IPS-18a (cell line): ENCODE results near the gene SCYL2.
"Not testable (repeated sequence)": the region's sequence is repeated elsewhere in the genome, so short reads cannot be mapped to it uniquely, and the experiment has no call there.

Source experiments
- H3K27ac ChIP-seq: one replicate; pipeline ENCODE4 v1.5.1; 2013; ENCODE audit warnings: low read length
- H3K27me3 ChIP-seq: one replicate; pipeline ENCODE4 v1.6.1; 2013; ENCODE audit warnings: mild to moderate bottlenecking, low read length; ENCODE audit not compliant: control insufficient read depth, insufficient read depth
- H3K36me3 ChIP-seq: one replicate; pipeline ENCODE4 v1.6.1; 2013; ENCODE audit warnings: low read depth, low read length; ENCODE audit not compliant: control insufficient read depth
- H3K4me1 ChIP-seq: one replicate; pipeline ENCODE4 v1.6.1; 2013; ENCODE audit warnings: low read depth, low read length; ENCODE audit not compliant: control insufficient read depth
- H3K4me3 ChIP-seq: one replicate; pipeline ENCODE4 v1.5.1; 2013; ENCODE audit warnings: low read length
- H3K9ac ChIP-seq: one replicate; pipeline ENCODE4 v1.6.1; 2013; ENCODE audit warnings: mild to moderate bottlenecking, low read length, moderate library complexity
- H3K9me3 ChIP-seq: one replicate; pipeline ENCODE4 v1.6.1; 2013; ENCODE audit warnings: low read depth, low read length; ENCODE audit not compliant: control insufficient read depth

SCYL2 gene

DNA sequence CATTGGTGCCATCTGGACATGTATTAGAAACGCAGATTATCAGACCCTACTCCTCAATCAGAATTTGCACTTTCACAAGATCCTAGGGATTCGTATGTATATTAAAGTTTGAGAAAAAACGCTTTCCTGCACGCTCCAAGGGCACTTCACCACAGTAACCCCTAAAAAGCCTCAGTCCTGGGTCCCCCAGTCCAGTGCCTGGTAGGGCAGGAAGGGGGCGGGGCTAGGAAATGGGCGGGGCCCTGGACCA is 467 bp upstream of the SCYL2 start:
- no peaks in the 10 kb centered on the region for H3K36me3 ChIP-seq
- peak overlapping the region; percentile 84 for H3K9ac ChIP-seq
- no peaks in the 10 kb centered on the region for H3K27me3 ChIP-seq
- H3K9me3 ChIP-seq: no peaks in the 10 kb centered on the region
- H3K4me1 ChIP-seq: peaks cover 14% of the 10 kb centered on the region
- peak overlapping the region; percentile 72 for H3K4me3 ChIP-seq
- H3K27ac ChIP-seq: peak overlapping the region; percentile 78

GRCh38 chr12:100267603-100268281 is 765 bp downstream of the SCYL2 start:
- Histone ChIP-seq H3K27me3 (no peaks in the 10 kb centered on the region), H3K9me3 (no peaks in the 10 kb centered on the region), H3K9ac (peak overlapping the region; percentile 84), H3K36me3 (no peaks in the 10 kb centered on the region), H3K4me3 (peak overlapping the region; percentile 72), H3K27ac (no peak overlapping the region), H3K4me1 (peaks cover 14% of the 10 kb centered on the region)

- Histone ChIP-seq H3K27ac (no peak overlapping the region), H3K4me1 (peaks cover 14% of the 10 kb centered on the region), H3K4me3 (peak overlapping the region; percentile 72), H3K27me3 (no peaks in the 10 kb centered on the region), H3K9me3 (no peaks in the 10 kb centered on the region), H3K9ac (no peak overlapping the region), H3K36me3 (no peaks in the 10 kb centered on the region)
These were observed 2.0 kb downstream of the SCYL2 start for GRCh38 chr12:100268835-100269564.

- H3K4me1 ChIP-seq: peaks cover 2% of the 10 kb centered on the region
- no peaks in the 10 kb centered on the region for H3K27me3 ChIP-seq
- no peak overlapping the region for H3K27ac ChIP-seq
- H3K36me3 ChIP-seq: no peaks in the 10 kb centered on the region
- H3K4me3 ChIP-seq: no peak overlapping the region
- no peaks in the 10 kb centered on the region for H3K9me3 ChIP-seq
- no peak overlapping the region for H3K9ac ChIP-seq
These were observed 6.8 kb downstream of the SCYL2 start for GRCh38 chr12:100273782-100274181.

- Histone ChIP-seq H3K27ac (no peak overlapping the region), H3K9me3 (no peaks in the 10 kb centered on the region), H3K9ac (no peak overlapping the region), H3K36me3 (no peaks in the 10 kb centered on the region), H3K4me1 (peaks cover 5% of the 10 kb centered on the region), H3K27me3 (no peaks in the 10 kb centered on the region), H3K4me3 (no peak overlapping the region)
These were observed 7.3 kb downstream of the SCYL2 start for GRCh38 chr12:100274291-100274690.

DNA sequence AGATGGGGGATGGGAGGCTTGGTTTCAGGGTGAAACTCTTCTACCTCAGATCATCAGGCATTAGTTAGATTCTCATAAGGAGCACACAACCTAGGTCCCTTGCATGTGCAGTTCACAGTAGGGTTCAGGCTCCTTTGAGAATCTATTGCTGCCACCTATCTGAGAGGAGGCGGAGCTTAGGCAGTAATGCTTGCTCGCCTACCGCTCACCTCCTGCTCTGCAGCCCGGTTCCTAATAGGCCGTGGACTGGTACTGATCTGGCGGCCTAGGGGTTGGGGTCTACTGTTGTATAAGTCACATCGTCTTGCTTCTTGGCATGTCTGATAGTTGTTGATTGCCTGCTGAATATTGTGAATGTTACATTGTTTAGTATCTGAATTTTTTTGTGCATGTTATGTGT is 12.2 kb downstream of the SCYL2 start:
- H3K9ac ChIP-seq: no peak overlapping the region
- H3K27me3 ChIP-seq: no peaks in the 10 kb centered on the region
- no peaks in the 10 kb centered on the region for H3K9me3 ChIP-seq
- no peak overlapping the region for H3K27ac ChIP-seq
- H3K4me1 ChIP-seq: peaks cover 11% of the 10 kb centered on the region
- no peak overlapping the region for H3K4me3 ChIP-seq
- H3K36me3 ChIP-seq: peaks cover 10% of the 10 kb centered on the region

DNA sequence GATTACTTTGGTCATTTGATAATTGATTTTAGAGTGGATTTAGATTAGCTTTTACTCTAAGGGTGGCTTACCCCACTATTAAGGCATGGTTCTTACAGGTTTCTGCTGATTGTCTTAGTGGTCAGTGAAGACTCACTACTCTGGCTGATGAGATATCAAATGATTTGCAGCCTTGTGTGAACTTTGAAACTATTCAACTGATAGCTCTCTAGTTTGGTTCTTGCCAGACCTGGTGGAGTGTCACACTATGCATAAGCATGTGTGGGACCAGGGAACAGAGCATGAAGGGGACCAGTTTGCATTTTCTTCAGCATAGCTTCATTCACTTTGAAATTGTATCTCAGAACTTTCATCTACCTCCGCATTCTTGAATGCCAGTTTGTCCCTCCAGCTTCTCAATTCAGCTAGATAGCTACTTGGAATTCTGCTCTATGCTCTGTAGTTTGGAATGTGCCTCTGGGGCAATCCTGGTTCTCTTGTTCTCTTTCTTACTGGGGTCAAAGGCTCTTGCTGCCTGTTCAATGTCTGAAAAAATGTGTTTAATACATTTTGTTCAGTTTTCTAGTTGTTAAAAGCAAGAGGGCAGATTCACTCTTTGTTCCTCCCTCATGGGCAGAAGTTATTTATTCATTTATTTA is 12.7 kb downstream of the SCYL2 start:
- Histone ChIP-seq H3K27ac (no peak overlapping the region), H3K9ac (no peak overlapping the region), H3K4me3 (no peak overlapping the region), H3K9me3 (no peaks in the 10 kb centered on the region), H3K36me3 (peaks cover 10% of the 10 kb centered on the region), H3K4me1 (peaks cover 11% of the 10 kb centered on the region), H3K27me3 (no peaks in the 10 kb centered on the region)

DNA sequence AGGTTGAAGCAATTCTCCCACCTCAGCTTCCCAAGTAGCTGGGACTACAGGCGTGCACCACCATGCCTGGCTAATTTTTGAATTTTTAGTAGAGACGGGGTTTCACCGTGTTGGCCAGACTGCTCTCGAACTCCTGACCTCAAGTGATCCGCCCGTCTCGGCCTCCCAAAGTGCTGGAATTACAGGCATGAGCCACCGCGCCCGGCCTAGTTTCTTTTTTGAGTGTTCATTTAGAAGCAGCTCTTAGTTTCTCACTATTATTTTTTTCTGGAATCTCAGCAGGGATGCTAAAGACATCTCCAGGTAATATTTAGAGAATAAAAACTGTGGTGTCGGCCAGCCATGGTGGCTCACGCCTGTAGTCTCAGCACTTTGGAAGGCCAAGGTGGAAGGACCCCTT is 17.6 kb downstream of the SCYL2 start:
- H3K27me3 ChIP-seq, H3K9ac ChIP-seq, H3K9me3 ChIP-seq, H3K27ac ChIP-seq, H3K4me3 ChIP-seq, H3K4me1 ChIP-seq, H3K36me3 ChIP-seq: not testable (repeated sequence)

GRCh38 chr12:100289038-100289437 is 22.1 kb downstream of the SCYL2 start:
- no peaks in the 10 kb centered on the region for H3K9me3 ChIP-seq
- no peaks in the 10 kb centered on the region for H3K4me1 ChIP-seq
- H3K4me3 ChIP-seq: no peak overlapping the region

GRCh38 chr12:100290016-100290415 is 23.0 kb downstream of the SCYL2 start:
- Histone ChIP-seq H3K27ac (no peak overlapping the region), H3K36me3 (no peaks in the 10 kb centered on the region), H3K4me1 (no peaks in the 10 kb centered on the region), H3K9me3 (no peaks in the 10 kb centered on the region), H3K27me3 (no peaks in the 10 kb centered on the region), H3K4me3 (no peak overlapping the region), H3K9ac (no peak overlapping the region)

More at GRCh38 chr12:100289038-100289437, 22.1 kb downstream of the SCYL2 start:
- no peaks in the 10 kb centered on the region for H3K36me3 ChIP-seq
- no peaks in the 10 kb centered on the region for H3K27me3 ChIP-seq
- no peak overlapping the region for H3K27ac ChIP-seq
- no peak overlapping the region for H3K9ac ChIP-seq

- Histone ChIP-seq H3K4me1 (no peaks in the 10 kb centered on the region), H3K9ac (no peak overlapping the region), H3K36me3 (no peaks in the 10 kb centered on the region), H3K27ac (no peak overlapping the region), H3K4me3 (no peak overlapping the region), H3K27me3 (no peaks in the 10 kb centered on the region), H3K9me3 (no peaks in the 10 kb centered on the region)
These were observed 26.0 kb downstream of the SCYL2 start for GRCh38 chr12:100293017-100293416.

DNA sequence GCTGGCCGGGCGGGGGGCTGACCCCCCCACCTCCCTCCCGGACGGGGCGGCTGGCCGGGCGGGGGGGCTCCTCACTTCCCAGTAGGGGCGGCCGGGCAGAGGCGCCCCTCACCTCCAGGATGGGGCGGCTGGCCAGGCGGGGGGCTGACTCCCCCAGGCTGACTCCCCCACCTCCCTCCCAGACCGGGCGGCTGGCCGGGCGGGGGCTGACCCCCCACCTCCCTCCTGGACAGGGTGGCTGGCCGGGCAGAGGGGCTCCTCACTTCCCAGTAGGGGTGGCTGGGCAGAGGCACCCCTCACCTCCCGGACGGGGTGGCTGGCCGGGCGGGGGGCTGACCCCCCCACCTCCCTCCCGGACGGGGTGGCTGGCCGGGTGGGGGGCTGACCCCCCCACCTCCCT is 27.4 kb downstream of the SCYL2 start:
- not testable (repeated sequence) for H3K27ac ChIP-seq, H3K27me3 ChIP-seq, H3K9me3 ChIP-seq, H3K9ac ChIP-seq, H3K4me3 ChIP-seq, H3K4me1 ChIP-seq, H3K36me3 ChIP-seq
